Hepatocyte (in vitro differentiated cells): Measurements from ENCODE around the gene QSOX2.

Source experiments
- CTCF ChIP-seq: fragments of 200-600 bp; sonication (generic); IDR thresholded peaks from 2 replicates; pipeline ENCODE4 v1.5.1; 2016; ENCODE audit warnings: antibody characterized with exemption, mild to moderate bottlenecking; ENCODE audit not compliant: poor library complexity
- EZH2 ChIP-seq: fragments of 200-600 bp; sonication (generic); IDR thresholded peaks from 2 replicates; pipeline ENCODE4 v1.6.1; 2016; ENCODE audit warnings: antibody characterized with exemption, mild to moderate bottlenecking, borderline replicate concordance
- EZH2phosphoT487 ChIP-seq: fragments of 200-600 bp; sonication (generic); IDR thresholded peaks from one replicate; pipeline ENCODE4 v1.6.1; 2018; ENCODE audit warnings: antibody characterized with exemption, mild to moderate bottlenecking, low read depth, moderate library complexity; ENCODE audit not compliant: unreplicated experiment, severe bottlenecking

- no peak for TF ChIP-seq CTCF
- no peak for TF ChIP-seq EZH2
- TF ChIP-seq EZH2phosphoT487: no peak
These were observed 16.2 kb upstream of the QSOX2 start for GRCh38 chr9:136261686-136262430.
